ENCODE data around the gene CRYZL1.

DNA sequence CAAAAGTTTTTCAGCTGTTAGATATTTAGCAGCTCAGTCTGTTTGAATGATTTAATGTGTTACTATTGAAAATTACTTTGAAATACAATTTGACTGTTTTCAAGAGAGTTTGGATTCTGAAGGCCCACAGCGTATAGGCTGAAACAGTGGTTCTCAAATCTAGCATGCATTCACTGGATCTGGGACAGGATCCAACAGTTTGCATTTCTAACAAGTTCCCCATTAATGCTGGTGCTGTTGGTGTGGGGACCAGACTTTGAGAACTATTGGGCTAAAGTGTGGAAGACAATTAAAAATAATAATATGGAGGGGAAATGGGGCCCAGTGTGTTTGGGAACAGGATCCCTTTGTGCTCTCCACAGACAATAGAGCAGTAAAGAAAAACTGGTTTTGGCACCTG lies 32.7 kb upstream of the CRYZL1 start:
- TF ChIP-seq NFIC (IDR thresholded peaks at IDR 0.05) (no peak), EGR1 (IDR thresholded peaks at IDR 0.05) (no peak), CREB1 (IDR thresholded peaks at IDR 0.05; ENCODE audit: low read depth) (no peak), TAF1 (IDR thresholded peaks at IDR 0.05; ENCODE audit: low read depth) (no peak), EP300 (IDR thresholded peaks at IDR 0.05; ENCODE audit: borderline replicate concordance) (no peak), TEAD4 (IDR thresholded peaks at IDR 0.05) (no peak)
- TF ChIP-seq, protein P1, sequence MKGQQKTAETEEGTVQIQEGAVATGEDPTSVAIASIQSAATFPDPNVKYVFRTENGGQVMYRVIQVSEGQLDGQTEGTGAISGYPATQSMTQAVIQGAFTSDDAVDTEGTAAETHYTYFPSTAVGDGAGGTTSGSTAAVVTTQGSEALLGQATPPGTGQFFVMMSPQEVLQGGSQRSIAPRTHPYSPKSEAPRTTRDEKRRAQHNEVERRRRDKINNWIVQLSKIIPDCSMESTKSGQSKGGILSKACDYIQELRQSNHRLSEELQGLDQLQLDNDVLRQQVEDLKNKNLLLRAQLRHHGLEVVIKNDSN (IDR thresholded peaks at IDR 0.05): no peak
- TF ChIP-seq, protein P2, sequence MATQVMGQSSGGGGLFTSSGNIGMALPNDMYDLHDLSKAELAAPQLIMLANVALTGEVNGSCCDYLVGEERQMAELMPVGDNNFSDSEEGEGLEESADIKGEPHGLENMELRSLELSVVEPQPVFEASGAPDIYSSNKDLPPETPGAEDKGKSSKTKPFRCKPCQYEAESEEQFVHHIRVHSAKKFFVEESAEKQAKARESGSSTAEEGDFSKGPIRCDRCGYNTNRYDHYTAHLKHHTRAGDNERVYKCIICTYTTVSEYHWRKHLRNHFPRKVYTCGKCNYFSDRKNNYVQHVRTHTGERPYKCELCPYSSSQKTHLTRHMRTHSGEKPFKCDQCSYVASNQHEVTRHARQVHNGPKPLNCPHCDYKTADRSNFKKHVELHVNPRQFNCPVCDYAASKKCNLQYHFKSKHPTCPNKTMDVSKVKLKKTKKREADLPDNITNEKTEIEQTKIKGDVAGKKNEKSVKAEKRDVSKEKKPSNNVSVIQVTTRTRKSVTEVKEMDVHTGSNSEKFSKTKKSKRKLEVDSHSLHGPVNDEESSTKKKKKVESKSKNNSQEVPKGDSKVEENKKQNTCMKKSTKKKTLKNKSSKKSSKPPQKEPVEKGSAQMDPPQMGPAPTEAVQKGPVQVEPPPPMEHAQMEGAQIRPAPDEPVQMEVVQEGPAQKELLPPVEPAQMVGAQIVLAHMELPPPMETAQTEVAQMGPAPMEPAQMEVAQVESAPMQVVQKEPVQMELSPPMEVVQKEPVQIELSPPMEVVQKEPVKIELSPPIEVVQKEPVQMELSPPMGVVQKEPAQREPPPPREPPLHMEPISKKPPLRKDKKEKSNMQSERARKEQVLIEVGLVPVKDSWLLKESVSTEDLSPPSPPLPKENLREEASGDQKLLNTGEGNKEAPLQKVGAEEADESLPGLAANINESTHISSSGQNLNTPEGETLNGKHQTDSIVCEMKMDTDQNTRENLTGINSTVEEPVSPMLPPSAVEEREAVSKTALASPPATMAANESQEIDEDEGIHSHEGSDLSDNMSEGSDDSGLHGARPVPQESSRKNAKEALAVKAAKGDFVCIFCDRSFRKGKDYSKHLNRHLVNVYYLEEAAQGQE (IDR thresholded peaks at IDR 0.05; ENCODE audit: low read depth): no peak

Data from Ishikawa (cell line).